Fibroblast of mammary gland (primary cell): Measurements from ENCODE around the gene ALAS1.
A peak's percentile ranks its signal among the peaks of the same experiment; 100 is the strongest.

ENCODE experiments used
- DNase-seq: peaks from one replicate; pipeline ENCODE4 v3.0.0-alpha.2; 2010; ENCODE audit warnings: low read depth
- H3K4me3 ChIP-seq: 2 replicates; pipeline ENCODE4 v1.5.1; 2011; ENCODE audit warnings: low read depth, mild to moderate bottlenecking, low read length, moderate library complexity; ENCODE audit not compliant: control insufficient read depth
- TF ChIP-seq, protein P1 (sequence below): conservative IDR thresholded peaks from 2 replicates; pipeline ENCODE4 v1.5.1; 2011; ENCODE audit warnings: low read depth, low read length, inconsistent platforms; ENCODE audit not compliant: control insufficient read depth, insufficient read depth

The ALAS1 gene

DNA sequence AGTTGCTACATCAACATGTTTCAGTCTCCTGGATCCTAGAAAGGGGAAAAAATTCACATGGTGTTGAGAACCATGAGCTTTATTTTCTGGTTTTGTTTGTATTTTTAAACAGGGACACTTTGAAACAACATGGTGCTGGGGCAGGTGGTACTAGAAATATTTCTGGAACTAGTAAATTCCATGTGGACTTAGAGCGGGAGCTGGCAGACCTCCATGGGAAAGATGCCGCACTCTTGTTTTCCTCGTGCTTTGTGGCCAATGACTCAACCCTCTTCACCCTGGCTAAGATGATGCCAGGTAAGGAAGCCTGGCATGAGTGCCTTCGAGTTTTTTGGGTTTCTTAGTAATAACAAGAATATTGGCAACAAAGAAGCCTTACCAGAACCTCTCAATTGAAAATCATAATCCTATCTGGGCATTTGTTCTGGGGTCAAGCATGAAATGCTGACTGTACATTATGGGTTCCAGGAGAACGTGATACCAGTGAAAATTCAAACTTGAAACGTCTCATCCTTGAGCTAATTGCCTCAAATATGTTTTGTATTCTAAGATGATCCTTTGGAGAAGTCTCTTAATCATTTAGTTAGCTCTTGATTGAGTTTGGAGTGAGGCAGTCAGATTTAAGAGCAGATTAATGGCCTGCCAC lies 7.9 kb downstream of the ALAS1 start:
- peak; percentile 21 for DNase-seq
- TF ChIP-seq, protein P1, sequence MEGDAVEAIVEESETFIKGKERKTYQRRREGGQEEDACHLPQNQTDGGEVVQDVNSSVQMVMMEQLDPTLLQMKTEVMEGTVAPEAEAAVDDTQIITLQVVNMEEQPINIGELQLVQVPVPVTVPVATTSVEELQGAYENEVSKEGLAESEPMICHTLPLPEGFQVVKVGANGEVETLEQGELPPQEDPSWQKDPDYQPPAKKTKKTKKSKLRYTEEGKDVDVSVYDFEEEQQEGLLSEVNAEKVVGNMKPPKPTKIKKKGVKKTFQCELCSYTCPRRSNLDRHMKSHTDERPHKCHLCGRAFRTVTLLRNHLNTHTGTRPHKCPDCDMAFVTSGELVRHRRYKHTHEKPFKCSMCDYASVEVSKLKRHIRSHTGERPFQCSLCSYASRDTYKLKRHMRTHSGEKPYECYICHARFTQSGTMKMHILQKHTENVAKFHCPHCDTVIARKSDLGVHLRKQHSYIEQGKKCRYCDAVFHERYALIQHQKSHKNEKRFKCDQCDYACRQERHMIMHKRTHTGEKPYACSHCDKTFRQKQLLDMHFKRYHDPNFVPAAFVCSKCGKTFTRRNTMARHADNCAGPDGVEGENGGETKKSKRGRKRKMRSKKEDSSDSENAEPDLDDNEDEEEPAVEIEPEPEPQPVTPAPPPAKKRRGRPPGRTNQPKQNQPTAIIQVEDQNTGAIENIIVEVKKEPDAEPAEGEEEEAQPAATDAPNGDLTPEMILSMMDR = no peak
- no peak overlapping the region for H3K4me3 ChIP-seq

GRCh38 chr3:52208556-52208955 lies 10.6 kb downstream of the ALAS1 start:
- no peak for DNase-seq
- TF ChIP-seq, protein P1 = no peak
- H3K4me3 ChIP-seq = no peak overlapping the region

DNA sequence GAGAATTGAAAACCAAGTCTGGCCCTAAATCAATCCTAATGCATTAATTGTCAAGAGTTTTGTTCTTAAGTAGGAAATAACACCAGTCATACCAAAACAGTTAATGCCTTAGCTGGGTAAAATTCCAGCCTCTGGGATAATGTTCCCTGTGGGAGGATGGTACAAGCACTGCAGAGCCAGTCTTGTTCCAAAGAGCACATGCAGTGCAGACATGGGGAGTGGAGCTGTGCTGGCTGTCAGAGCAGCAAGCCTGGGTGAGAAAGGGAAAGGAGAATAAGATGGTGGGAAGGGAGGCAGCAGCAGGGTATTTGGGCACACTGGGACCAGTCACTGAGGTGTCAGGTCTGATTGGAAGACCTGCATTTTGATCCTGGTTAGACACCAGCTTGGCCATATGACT lies 12.1 kb downstream of the ALAS1 start:
- no peak for DNase-seq
- TF ChIP-seq, protein P1 = no peak
- no peak overlapping the region for H3K4me3 ChIP-seq

- TF ChIP-seq, protein P1 = no peak
- no peak overlapping the region for H3K4me3 ChIP-seq
- DNase-seq = peak; percentile 50
Observed at GRCh38 chr3:52210550-52211046, 12.6 kb downstream of the ALAS1 start.

- TF ChIP-seq, protein P1 = no peak
- no peak overlapping the region for H3K4me3 ChIP-seq
- no peak for DNase-seq
Observed at GRCh38 chr3:52211268-52211891, 13.4 kb downstream of the ALAS1 start.

GRCh38 chr3:52213005-52213404 lies 15.0 kb downstream of the ALAS1 start:
- no peak for DNase-seq
- H3K4me3 ChIP-seq = no peak overlapping the region
- TF ChIP-seq, protein P1 = no peak
